Nephron progenitor cell (in vitro differentiated cells): ENCODE results near the gene FFAR1.
"Not testable (repeated sequence)": the region's sequence is repeated elsewhere in the genome, so short reads cannot be mapped to it uniquely, and the experiment has no call there.

Experiments used
- DNase-seq: peaks from one replicate; pipeline ENCODE4 v3.0.0; 2021
- H3K27ac Mint-ChIP-seq: 2 replicates; pipeline ENCODE4 v1.8.0; 2021; ENCODE audit warnings: mild to moderate bottlenecking, moderate library complexity, mixed read lengths
- H3K27me3 Mint-ChIP-seq: 2 replicates; pipeline ENCODE4 v1.8.0; 2021; ENCODE audit warnings: mild to moderate bottlenecking, low read depth, mixed read lengths; ENCODE audit not compliant: poor library complexity
- H3K36me3 Mint-ChIP-seq: 2 replicates; pipeline ENCODE4 v1.8.0; 2021; ENCODE audit warnings: low read depth, mixed read lengths
- H3K4me1 Mint-ChIP-seq: 2 replicates; pipeline ENCODE4 v1.8.0; 2021; ENCODE audit warnings: mixed read lengths
- H3K4me3 Mint-ChIP-seq: 2 replicates; pipeline ENCODE4 v1.8.0; 2021; ENCODE audit warnings: mild to moderate bottlenecking, moderate library complexity, mixed read lengths
- H3K9me3 Mint-ChIP-seq: 2 replicates; pipeline ENCODE4 v1.8.0; 2021; ENCODE audit warnings: mild to moderate bottlenecking, moderate library complexity, mixed read lengths
- TF ChIP-seq, protein P1 (sequence below): fragments of 200-600 bp; sonication (generic); IDR thresholded peaks from 2 replicates; pipeline ENCODE4 v1.5.0; 2021; ENCODE audit warnings: antibody characterized with exemption

Gene FFAR1

DNA sequence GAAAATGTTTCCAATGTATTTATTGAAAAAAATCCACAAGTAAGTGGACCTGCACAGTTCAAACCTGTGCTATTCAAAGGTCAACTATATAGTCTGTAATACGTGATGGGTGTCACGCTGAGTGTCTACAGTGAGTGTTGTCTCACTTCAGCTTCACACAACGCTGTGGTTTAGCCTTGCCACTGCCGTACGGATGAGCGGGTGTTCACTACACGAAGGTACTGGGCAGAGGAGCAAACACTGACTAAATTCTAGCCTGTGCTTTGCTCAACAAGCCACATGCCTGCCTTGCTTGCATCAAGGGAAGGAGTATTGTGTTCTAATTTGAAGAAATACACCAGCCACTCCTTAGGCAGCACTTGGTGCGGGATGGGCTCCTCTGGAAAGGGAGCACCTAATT, 7.2 kb downstream of the FFAR1 start:
- no peak for DNase-seq
- H3K27ac Mint-ChIP-seq, result no peak overlapping the region
- peaks cover 11% of the 10 kb centered on the region for H3K27me3 Mint-ChIP-seq
- H3K9me3 Mint-ChIP-seq, result no peaks in the 10 kb centered on the region
- no peak overlapping the region for H3K4me3 Mint-ChIP-seq
- no peaks in the 10 kb centered on the region for H3K36me3 Mint-ChIP-seq
- H3K4me1 Mint-ChIP-seq, result peaks cover 34% of the 10 kb centered on the region
- TF ChIP-seq, protein P1, sequence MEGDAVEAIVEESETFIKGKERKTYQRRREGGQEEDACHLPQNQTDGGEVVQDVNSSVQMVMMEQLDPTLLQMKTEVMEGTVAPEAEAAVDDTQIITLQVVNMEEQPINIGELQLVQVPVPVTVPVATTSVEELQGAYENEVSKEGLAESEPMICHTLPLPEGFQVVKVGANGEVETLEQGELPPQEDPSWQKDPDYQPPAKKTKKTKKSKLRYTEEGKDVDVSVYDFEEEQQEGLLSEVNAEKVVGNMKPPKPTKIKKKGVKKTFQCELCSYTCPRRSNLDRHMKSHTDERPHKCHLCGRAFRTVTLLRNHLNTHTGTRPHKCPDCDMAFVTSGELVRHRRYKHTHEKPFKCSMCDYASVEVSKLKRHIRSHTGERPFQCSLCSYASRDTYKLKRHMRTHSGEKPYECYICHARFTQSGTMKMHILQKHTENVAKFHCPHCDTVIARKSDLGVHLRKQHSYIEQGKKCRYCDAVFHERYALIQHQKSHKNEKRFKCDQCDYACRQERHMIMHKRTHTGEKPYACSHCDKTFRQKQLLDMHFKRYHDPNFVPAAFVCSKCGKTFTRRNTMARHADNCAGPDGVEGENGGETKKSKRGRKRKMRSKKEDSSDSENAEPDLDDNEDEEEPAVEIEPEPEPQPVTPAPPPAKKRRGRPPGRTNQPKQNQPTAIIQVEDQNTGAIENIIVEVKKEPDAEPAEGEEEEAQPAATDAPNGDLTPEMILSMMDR, result no peak

DNA sequence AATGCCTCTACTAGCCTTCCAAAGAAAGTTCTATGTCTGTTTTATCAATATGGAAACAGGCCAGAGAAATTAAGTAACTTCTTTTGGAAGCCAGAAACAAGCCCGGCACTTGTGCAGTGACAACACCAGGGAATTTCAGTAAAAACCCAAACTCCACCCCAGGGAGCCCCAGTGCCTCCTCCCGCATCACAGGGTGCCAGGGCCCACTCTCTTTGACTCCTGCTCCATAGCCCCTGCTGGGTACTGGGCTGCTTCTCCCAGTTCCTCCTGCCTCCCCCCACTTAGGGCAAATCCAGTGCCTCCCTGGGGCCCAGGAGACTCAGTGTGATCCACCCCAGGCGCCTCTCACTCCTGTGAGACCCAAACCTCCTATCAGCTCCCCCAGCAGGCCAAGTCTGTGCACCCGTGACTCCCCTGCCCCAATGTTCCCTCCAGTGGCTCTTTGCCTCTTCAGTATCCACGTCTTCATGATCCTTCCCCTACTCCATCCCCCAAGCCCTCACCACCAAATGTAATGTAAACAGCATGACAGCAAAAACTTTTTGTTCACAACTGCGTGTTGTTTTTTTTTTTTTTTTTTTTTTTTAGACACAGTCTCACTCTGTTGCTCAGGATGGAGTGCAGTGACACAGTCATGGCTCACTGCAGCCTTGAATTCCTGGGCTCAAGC, 8.2 kb downstream of the FFAR1 start:
- Mint-ChIP-seq H3K4me1 (peaks cover 25% of the 10 kb centered on the region), H3K9me3 (no peaks in the 10 kb centered on the region), H3K27me3 (peaks cover 11% of the 10 kb centered on the region), H3K36me3 (no peaks in the 10 kb centered on the region), H3K27ac (no peak overlapping the region), H3K4me3 (no peak overlapping the region)
- DNase-seq, result no peak
- TF ChIP-seq, protein P1, result no peak

DNA sequence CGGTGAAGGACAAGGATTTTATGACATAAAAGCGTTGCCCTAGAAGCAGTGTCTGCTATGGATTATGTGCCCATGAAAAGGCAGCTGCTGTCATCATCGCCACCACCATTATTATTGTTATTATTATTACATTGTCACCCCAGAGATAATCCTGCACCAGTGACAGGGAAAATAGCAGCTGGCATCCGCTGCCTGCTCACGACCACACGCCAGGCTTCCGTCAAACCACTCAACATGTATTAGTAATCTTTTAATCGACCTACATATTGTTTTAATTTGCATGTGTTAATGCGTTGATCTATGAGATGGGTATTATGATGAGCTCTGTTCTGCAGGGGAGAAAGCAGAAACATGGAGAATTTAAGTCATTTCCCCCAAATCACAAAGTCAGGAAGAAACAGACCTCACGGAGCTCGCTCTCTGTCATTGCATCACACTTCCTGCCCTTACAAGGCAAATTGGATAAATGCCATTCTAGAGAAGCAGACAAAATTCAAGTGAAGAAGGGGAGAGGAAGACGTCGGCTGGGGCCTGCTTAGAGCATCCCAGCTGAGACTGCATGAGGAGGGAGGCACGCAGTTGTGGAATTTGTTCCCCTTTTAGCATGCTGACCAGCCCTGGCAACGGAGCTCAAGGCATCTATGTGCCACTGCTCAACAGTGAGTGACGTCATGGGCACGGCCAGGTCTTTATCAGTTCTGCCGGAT, 10.3 kb downstream of the FFAR1 start, which contains the start of gene FFAR3:
Gene FFAR3 (plus strand): TSS at position 594 of the 707 bp plus-strand sequence. CDS start 431 bp downstream, outside the sequence.
- Mint-ChIP-seq H3K27me3 (peaks cover 5% of the 10 kb centered on the region), H3K27ac (no peak within 1 kb of the TSS), H3K9me3 (no peaks in the 10 kb centered on the region), H3K4me1 (peaks cover 14% of the 10 kb centered on the region), H3K36me3 (no peaks in the 10 kb centered on the region), H3K4me3 (no peak within 1 kb of the TSS)
- TF ChIP-seq, protein P1, result no peak
- DNase-seq, result no peak

DNA sequence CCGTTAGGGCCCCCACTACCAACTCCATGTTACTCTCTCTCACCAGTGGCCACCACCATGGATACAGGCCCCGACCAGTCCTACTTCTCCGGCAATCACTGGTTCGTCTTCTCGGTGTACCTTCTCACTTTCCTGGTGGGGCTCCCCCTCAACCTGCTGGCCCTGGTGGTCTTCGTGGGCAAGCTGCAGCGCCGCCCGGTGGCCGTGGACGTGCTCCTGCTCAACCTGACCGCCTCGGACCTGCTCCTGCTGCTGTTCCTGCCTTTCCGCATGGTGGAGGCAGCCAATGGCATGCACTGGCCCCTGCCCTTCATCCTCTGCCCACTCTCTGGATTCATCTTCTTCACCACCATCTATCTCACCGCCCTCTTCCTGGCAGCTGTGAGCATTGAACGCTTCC, 11.1 kb downstream of the FFAR1 start:
- not testable (repeated sequence) for H3K27ac Mint-ChIP-seq, H3K9me3 Mint-ChIP-seq, H3K36me3 Mint-ChIP-seq, H3K4me3 Mint-ChIP-seq, DNase-seq, H3K27me3 Mint-ChIP-seq
- H3K4me1 Mint-ChIP-seq, result peaks cover 14% of the 10 kb centered on the region

DNA sequence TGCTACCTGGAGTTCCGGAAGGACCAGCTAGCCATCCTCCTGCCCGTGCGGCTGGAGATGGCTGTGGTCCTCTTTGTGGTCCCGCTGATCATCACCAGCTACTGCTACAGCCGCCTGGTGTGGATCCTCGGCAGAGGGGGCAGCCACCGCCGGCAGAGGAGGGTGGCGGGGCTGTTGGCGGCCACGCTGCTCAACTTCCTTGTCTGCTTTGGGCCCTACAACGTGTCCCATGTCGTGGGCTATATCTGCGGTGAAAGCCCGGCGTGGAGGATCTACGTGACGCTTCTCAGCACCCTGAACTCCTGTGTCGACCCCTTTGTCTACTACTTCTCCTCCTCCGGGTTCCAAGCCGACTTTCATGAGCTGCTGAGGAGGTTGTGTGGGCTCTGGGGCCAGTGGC, 11.7 kb downstream of the FFAR1 start:
- not testable (repeated sequence) for H3K36me3 Mint-ChIP-seq

DNA sequence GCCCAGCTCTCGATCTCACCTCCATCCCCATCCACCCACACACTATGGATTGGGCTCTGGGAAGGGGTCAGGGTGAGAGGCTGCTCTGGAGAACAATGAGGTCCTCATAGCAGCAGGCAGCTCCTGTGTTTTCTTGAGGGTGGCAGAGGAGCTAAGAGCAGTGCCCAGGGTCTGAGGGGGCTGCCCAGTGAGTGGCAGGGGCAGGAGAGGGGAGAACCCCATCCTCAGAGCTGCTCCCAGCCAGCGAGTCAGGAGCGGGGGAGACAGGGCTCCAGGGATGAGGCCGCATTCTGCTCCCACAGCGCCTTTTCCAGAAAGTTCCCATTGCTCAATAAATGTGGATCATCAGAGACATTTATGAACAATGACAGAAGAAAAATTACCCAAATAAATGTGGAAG, 12.4 kb downstream of the FFAR1 start:
- not testable (repeated sequence) for H3K27ac Mint-ChIP-seq, H3K9me3 Mint-ChIP-seq, H3K27me3 Mint-ChIP-seq, H3K4me3 Mint-ChIP-seq, H3K36me3 Mint-ChIP-seq, DNase-seq
- peaks cover 14% of the 10 kb centered on the region for H3K4me1 Mint-ChIP-seq

More for the DNA sequence above, 11.7 kb downstream of the FFAR1 start:
- H3K27ac Mint-ChIP-seq, H3K9me3 Mint-ChIP-seq, H3K4me3 Mint-ChIP-seq, DNase-seq, H3K27me3 Mint-ChIP-seq: not testable (repeated sequence)
- H3K4me1 Mint-ChIP-seq, result peaks cover 14% of the 10 kb centered on the region

DNA sequence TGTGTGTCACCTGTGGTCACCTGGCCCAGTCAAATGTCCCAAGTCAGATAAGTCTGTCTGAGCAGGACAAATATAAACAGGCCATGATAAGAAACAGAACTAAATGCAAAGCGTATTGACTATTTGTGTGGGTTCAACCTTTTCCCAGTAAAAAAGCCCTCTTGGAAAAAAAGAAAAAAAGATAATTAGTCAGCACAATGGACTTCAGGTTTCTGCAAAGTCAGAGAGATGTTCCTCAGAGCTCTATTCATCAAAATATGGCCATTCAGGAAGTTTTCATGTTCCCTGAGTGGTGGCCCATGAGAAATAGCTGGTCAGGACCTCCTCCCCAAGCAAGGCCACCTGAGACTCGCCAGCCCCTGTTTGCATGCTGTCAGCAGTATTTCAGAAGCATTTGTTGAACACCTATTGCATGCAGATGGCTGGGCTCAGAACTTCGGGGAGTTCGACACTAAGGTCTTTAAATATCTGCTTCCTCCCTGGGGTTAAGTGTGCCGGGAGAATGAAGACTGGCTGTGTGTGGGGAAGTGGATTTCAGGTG, 13.2 kb downstream of the FFAR1 start:
- TF ChIP-seq, protein P1, result no peak
- H3K4me3 Mint-ChIP-seq, result no peak overlapping the region
- no peak overlapping the region for H3K27ac Mint-ChIP-seq
- H3K27me3 Mint-ChIP-seq, result peaks cover 5% of the 10 kb centered on the region
- H3K9me3 Mint-ChIP-seq, result no peaks in the 10 kb centered on the region
- peaks cover 12% of the 10 kb centered on the region for H3K4me1 Mint-ChIP-seq
- DNase-seq, result no peak
- no peaks in the 10 kb centered on the region for H3K36me3 Mint-ChIP-seq
